GM12878 (cell line): ENCODE data around the gene CALY. TPM values are rescaled to one million over a fixed set of nuclear protein-coding genes. Genes with fewer than 3 reads are reported as not detected.
"Not testable (repeated sequence)": the region's sequence is repeated elsewhere in the genome, so short reads cannot be mapped to it uniquely, and the experiment has no call there.

ENCODE experiments used
- ATAC-seq: fragments of 200-7000 bp; cut with Tn5 transposase; 3 replicates; pipeline ENCODE4 v1.9.1; 2020; ENCODE audit warnings: mild to moderate bottlenecking, moderate library complexity
- BruUV-seq: library from RNA; stranded (reverse); fragments of 400-500 nt; replicated peaks from 2 replicates; lab custom pipeline; 2021; lab: Mats Ljungman, UMichigan
- CTCF ChIA-PET: fragments of 300-600 bp; sonication (Branson Sonifier 250); formaldehyde crosslinking; extraction: SDS; loops from one replicate; lab custom pipeline; 2021; ENCODE audit warnings: inconsistent platforms; lab: Yijun Ruan, JAX
- POLR2A ChIA-PET: fragments of 350-600 bp; formaldehyde crosslinking; extraction: SDS; loops from one replicate; lab custom pipeline; 2021; ENCODE audit warnings: inconsistent platforms; lab: Charles Lee
- RAD21 ChIA-PET: fragments of 300-600 bp; sonication (Branson Sonifier 250); formaldehyde crosslinking; loops from one replicate; lab custom pipeline; 2023; ENCODE audit warnings: antibody characterized with exemption; ENCODE audit not compliant: unreplicated experiment; lab: Charles Lee
- SMC1A ChIA-PET: fragments of 300-600 bp; sonication (Branson Sonifier 250); formaldehyde crosslinking; loops from one replicate; lab custom pipeline; 2023; ENCODE audit not compliant: unreplicated experiment, uncharacterized antibody; lab: Charles Lee
- DNase-seq: peaks from one replicate; pipeline ENCODE4 v3.0.0-alpha.2; 2011; ENCODE audit warnings: low read depth, low spot score
- FAIRE-seq: peaks from 3 replicates; lab custom pipeline; 2011; peaks lifted over from hg19 to GRCh38; lab: Jason Lieb, UNC
- H2AFZ ChIP-seq: 2 replicates; pipeline ENCODE4 v1.6.0; 2011; ENCODE audit warnings: low read depth, low read length, control low read depth; ENCODE audit not compliant: control insufficient read depth
- H3K27ac ChIP-seq: 2 replicates; pipeline ENCODE4 v1.5.1; 2011; ENCODE audit warnings: control low read depth; ENCODE audit not compliant: control insufficient read depth, insufficient read depth
- H3K27me3 ChIP-seq, 2 experiments: replicated peaks in 1 of 2; 2 replicates each; pipeline versions ENCODE4 v1.6.0 to v1.6.1; 2011; ENCODE audit warnings: low read length in 1 of 2; ENCODE audit not compliant: control insufficient read depth in 2 of 2, insufficient read depth in 2 of 2
- H3K36me3 ChIP-seq, 2 experiments: 2 replicates each; pipeline ENCODE4 v1.5.1; 2011; ENCODE audit warnings: low read length in 1 of 2; ENCODE audit not compliant: control insufficient read depth in 2 of 2, insufficient read depth in 2 of 2
- H3K4me1 ChIP-seq: 2 replicates; pipeline ENCODE4 v1.6.1; 2011; ENCODE audit warnings: mild to moderate bottlenecking, low read length, moderate library complexity, mixed read lengths; ENCODE audit not compliant: control insufficient read depth, insufficient read depth
- H3K4me2 ChIP-seq: 2 replicates; pipeline ENCODE4 v1.6.0; 2011; ENCODE audit warnings: control low read depth; ENCODE audit not compliant: control insufficient read depth, insufficient read depth
- H3K4me3 ChIP-seq: fragments of 200-600 bp; sonication (generic); 2 replicates; pipeline ENCODE4 v1.5.1; 2016
- H3K79me2 ChIP-seq: 2 replicates; pipeline ENCODE4 v1.6.0; 2011; ENCODE audit warnings: low read length; ENCODE audit not compliant: control insufficient read depth, insufficient read depth
- H3K9ac ChIP-seq: 2 replicates; pipeline ENCODE4 v1.8.0; 2011; ENCODE audit warnings: low read length, control low read depth, mixed read lengths; ENCODE audit not compliant: control insufficient read depth, insufficient read depth
- H3K9me3 ChIP-seq: replicated peaks from 3 replicates; pipeline ENCODE4 v1.5.1; 2011; ENCODE audit warnings: mild to moderate bottlenecking, low read length; ENCODE audit not compliant: control insufficient read depth, insufficient read depth
- H4K20me1 ChIP-seq: 2 replicates; pipeline ENCODE4 v1.6.0; 2011; ENCODE audit not compliant: control insufficient read depth, insufficient read depth
- KDM1A ChIP-seq: fragments of 200-600 bp; sonication (generic); IDR thresholded peaks from 2 replicates; pipeline ENCODE4 v1.6.1; 2016; ENCODE audit warnings: borderline replicate concordance
- POLR2AphosphoS5 ChIP-seq: IDR thresholded peaks from 2 replicates; pipeline ENCODE4 v1.6.1; 2011; ENCODE audit warnings: mild to moderate bottlenecking, low read length, inconsistent platforms
- SKIL ChIP-seq: fragments of 450-650 bp; IDR thresholded peaks from 2 replicates; pipeline ENCODE4 v1.6.1; 2017; ENCODE audit warnings: mild to moderate bottlenecking, low read depth, inconsistent platforms; ENCODE audit not compliant: poor library complexity, severe bottlenecking
- SREBF2 ChIP-seq: IDR thresholded peaks from 2 replicates; pipeline ENCODE4 v1.6.1; 2012; ENCODE audit warnings: mild to moderate bottlenecking, low read length
- ZNF384 ChIP-seq: IDR thresholded peaks from 2 replicates; pipeline ENCODE4 v1.6.1; 2012; ENCODE audit warnings: low read depth, mild to moderate bottlenecking, low read length, improper control_type of control experiment, borderline replicate concordance
- WGBS: methylation state at CpG from one replicate; pipeline ENCODE4 v1.1.6; 2016; ENCODE audit warnings: low lambda C conversion rate; ENCODE audit not compliant: insufficient replicate concordance, insufficient coverage; ENCODE audit errors: missing lambda C conversion rate; 5-methylcytosine and 5-hydroxymethylcytosine counted together
- in situ Hi-C: fragments of 300-500 bp; cut with MboI; formaldehyde crosslinking; loops from 9 replicates; pipeline ENCODE4 v1.14.3; 2018; ENCODE audit warnings: mixed read lengths
- intact Hi-C: fragments of 100-400 bp; cut with micrococcal nuclease; formaldehyde crosslinking; loops from one replicate; pipeline ENCODE4 v1.14.2; 2022; ENCODE audit not compliant: unreplicated experiment
- polyA plus RNA-seq, 11 experiments: library from polyadenylated mRNA; depleted of rRNA in 4 of 11; unstranded in 6 of 11; stranded (reverse) in 5 of 11; fragments of >200 nt; fragmentation: Nextera tagmentation in 4 of 11; fragmentation: Illumina TruSeq in 1 of 11; extraction: Ambion mirVana in 4 of 11; extraction: Trizol in 1 of 11; gene quantifications; 1 replicate in 1 of 11; 2 replicates in 10 of 11; pipeline versions ENCODE4 v1.2.1 to v1.2.3, GENCODE V29; 2011 to 2016; ENCODE audit warnings: inconsistent platforms in 2 of 11, missing spikeins in 2 of 11, low read depth in 1 of 11
- total RNA-seq, 4 experiments: library from RNA; depleted of rRNA in 3 of 4; stranded (reverse); fragments of >200 nt in 3 of 4; fragmentation: Illumina TruSeq in 1 of 4; extraction: Trizol in 1 of 4; gene quantifications; 2 replicates each; pipeline versions ENCODE4 v1.2.1 to v1.2.3, GENCODE V29; 2013 to 2021

CALY gene
- total and polyA plus RNA-seq, 10 of the 15 experiments (the other 5 are each of a cell fraction or from before 2014, with no cell fraction given): 0.07 TPM; not detected in 9

GRCh38 chr10:133368153-133368552 lies 31.5 kb upstream of the CALY start (continued):
- TF ChIP-seq POLR2AphosphoS5 (no peak), ZNF384 (no peak), KDM1A (no peak), SREBF2 (no peak), SKIL (no peak)

- H3K79me2 ChIP-seq, H3K27me3 ChIP-seq, DNase-seq, H3K9me3 ChIP-seq, H4K20me1 ChIP-seq, H3K27ac ChIP-seq, RAD21 ChIA-PET, H3K4me1 ChIP-seq, CTCF ChIA-PET, ATAC-seq, FAIRE-seq, H3K4me2 ChIP-seq, in situ Hi-C loops, intact Hi-C loops, H3K9ac ChIP-seq, BruUV-seq, H2AFZ ChIP-seq, POLR2A ChIA-PET, H3K4me3 ChIP-seq: not testable (repeated sequence)
- 73% methylated on average over 5 of the region's 7 CpGs for WGBS
- SMC1A ChIA-PET: interaction anchor here (1.0 kb wide), 1 partner anchor 11 kb away, joined by 4 read pairs; no protein-coding TSS in a partner anchor
- H3K36me3 ChIP-seq: peaks cover under 1 to 13% of the 10 kb centered on the region in 2 experiments; a peak in 3 of 4 replicates
Observed at GRCh38 chr10:133367461-133367860, 30.8 kb upstream of the CALY start.
